ENCODE data around the gene GLCE. TPM values are rescaled to one million over a fixed set of nuclear protein-coding genes. Genes with fewer than 3 reads are reported as not detected.

GLCE gene
- total and polyA plus RNA-seq, 4 donors, result 6.8 to 26.3 (median 13.7) TPM

DNA sequence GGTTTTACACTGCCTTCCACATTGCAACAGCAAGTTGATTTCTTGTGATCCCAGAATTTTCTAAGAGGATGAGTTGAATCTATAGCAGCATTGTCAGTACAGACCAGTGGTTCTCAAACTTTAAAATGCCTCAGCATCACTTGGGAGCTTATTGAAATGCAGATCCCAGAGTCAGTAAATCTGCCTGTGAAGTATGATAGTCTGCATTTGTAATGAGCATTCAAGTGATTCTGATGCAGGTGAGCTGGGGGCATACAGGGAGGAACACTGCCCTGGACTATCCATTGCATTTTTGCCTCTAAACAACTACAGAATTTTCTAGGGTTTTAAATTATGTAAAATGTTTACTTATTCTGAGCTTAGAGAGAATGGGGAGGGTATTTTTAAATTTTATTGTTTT is 110.8 kb downstream of the GLCE start:
- Histone ChIP-seq H3K4me3 (ENCODE audit: low read depth in 1 of 3, low read length in 3 of 3) (no peak overlapping the region), H3K27ac (ENCODE audit: low read depth in 1 of 2, low read length in 2 of 2) (no peak overlapping the region), H3K36me3 (ENCODE audit: control insufficient read depth in 4 of 4, insufficient read depth in 3 of 4, low read depth in 1 of 4, low read length in 3 of 4) (peaks cover 0 to 8% (median 5%) of the 10 kb centered on the region in 4 donors), H3K27me3 (ENCODE audit: control insufficient read depth in 4 of 4, insufficient read depth in 4 of 4, low read length in 3 of 4) (no peaks in the 10 kb centered on the region), H3K9ac (ENCODE audit: low read depth in 1 of 2, low read length in 2 of 2) (no peak overlapping the region), H3K4me1 (ENCODE audit: control insufficient read depth in 4 of 4, insufficient read depth in 4 of 4, low read length in 3 of 4) (no peaks in the 10 kb centered on the region), H3K9me3 (ENCODE audit: control insufficient read depth in 4 of 4, low read length in 3 of 4) (no peaks in the 10 kb centered on the region)
- DNase-seq (ENCODE audit: low spot score), result no peak
- TF ChIP-seq, protein P1, sequence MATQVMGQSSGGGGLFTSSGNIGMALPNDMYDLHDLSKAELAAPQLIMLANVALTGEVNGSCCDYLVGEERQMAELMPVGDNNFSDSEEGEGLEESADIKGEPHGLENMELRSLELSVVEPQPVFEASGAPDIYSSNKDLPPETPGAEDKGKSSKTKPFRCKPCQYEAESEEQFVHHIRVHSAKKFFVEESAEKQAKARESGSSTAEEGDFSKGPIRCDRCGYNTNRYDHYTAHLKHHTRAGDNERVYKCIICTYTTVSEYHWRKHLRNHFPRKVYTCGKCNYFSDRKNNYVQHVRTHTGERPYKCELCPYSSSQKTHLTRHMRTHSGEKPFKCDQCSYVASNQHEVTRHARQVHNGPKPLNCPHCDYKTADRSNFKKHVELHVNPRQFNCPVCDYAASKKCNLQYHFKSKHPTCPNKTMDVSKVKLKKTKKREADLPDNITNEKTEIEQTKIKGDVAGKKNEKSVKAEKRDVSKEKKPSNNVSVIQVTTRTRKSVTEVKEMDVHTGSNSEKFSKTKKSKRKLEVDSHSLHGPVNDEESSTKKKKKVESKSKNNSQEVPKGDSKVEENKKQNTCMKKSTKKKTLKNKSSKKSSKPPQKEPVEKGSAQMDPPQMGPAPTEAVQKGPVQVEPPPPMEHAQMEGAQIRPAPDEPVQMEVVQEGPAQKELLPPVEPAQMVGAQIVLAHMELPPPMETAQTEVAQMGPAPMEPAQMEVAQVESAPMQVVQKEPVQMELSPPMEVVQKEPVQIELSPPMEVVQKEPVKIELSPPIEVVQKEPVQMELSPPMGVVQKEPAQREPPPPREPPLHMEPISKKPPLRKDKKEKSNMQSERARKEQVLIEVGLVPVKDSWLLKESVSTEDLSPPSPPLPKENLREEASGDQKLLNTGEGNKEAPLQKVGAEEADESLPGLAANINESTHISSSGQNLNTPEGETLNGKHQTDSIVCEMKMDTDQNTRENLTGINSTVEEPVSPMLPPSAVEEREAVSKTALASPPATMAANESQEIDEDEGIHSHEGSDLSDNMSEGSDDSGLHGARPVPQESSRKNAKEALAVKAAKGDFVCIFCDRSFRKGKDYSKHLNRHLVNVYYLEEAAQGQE (IDR thresholded peaks at IDR 0.05), result no peak
- TF ChIP-seq YY1 (IDR thresholded peaks at IDR 0.05), result no peak
- no peak for TF ChIP-seq RAD21 (IDR thresholded peaks at IDR 0.05)

DNA sequence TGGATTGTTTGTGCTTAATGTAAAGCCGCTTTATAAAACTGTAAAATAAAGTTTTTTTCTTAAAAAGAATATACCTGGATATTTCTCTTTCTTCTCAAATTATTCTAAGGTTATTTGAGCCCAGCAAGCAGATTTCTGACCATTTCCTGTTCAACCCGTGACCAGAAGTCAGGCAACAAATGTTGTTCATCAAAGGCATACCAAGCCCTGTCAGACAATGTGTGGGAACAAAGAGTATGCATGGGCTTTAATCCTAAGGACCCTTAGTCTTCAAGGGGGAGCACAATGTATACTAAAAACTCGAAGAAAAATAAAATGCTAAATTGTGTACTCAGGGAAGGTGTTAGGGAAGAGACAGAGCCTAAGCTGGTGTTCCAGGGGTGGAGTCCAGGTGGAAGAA is 111.7 kb downstream of the GLCE start:
- Histone ChIP-seq H3K27me3 (ENCODE audit: control insufficient read depth in 4 of 4, insufficient read depth in 4 of 4, low read length in 3 of 4) (no peaks in the 10 kb centered on the region), H3K27ac (ENCODE audit: low read depth in 1 of 2, low read length in 2 of 2) (no peak overlapping the region), H3K9ac (ENCODE audit: low read depth in 1 of 2, low read length in 2 of 2) (no peak overlapping the region), H3K9me3 (ENCODE audit: control insufficient read depth in 4 of 4, low read length in 3 of 4) (no peaks in the 10 kb centered on the region), H3K36me3 (ENCODE audit: control insufficient read depth in 4 of 4, insufficient read depth in 3 of 4, low read depth in 1 of 4, low read length in 3 of 4) (peaks cover 0 to 8% (median 5%) of the 10 kb centered on the region in 4 donors), H3K4me1 (ENCODE audit: control insufficient read depth in 4 of 4, insufficient read depth in 4 of 4, low read length in 3 of 4) (no peaks in the 10 kb centered on the region), H3K4me3 (ENCODE audit: low read depth in 1 of 3, low read length in 3 of 3) (no peak overlapping the region)
- no peak for TF ChIP-seq FOXA1 (IDR thresholded peaks at IDR 0.05)
- TF ChIP-seq, protein P2, sequence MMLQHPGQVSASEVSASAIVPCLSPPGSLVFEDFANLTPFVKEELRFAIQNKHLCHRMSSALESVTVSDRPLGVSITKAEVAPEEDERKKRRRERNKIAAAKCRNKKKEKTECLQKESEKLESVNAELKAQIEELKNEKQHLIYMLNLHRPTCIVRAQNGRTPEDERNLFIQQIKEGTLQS (IDR thresholded peaks at IDR 0.05), result no peak
- TF ChIP-seq HNF4A (conservative IDR thresholded peaks at IDR 0.05), result no peak
- TF ChIP-seq YY1 (IDR thresholded peaks at IDR 0.05), result no peak
- TF ChIP-seq RXRA (IDR thresholded peaks at IDR 0.05), result no peak
- TF ChIP-seq, protein P3, sequence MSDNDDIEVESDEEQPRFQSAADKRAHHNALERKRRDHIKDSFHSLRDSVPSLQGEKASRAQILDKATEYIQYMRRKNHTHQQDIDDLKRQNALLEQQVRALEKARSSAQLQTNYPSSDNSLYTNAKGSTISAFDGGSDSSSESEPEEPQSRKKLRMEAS (IDR thresholded peaks at IDR 0.05), result no peak
- no peak for TF ChIP-seq JUND (IDR thresholded peaks at IDR 0.05)
- TF ChIP-seq NR2F2 (IDR thresholded peaks at IDR 0.05), result no peak
- no peak for TF ChIP-seq FOXA2 (IDR thresholded peaks at IDR 0.05)
- no peak for TF ChIP-seq EGR1 (IDR thresholded peaks at IDR 0.05; ENCODE audit: low read depth in 2 of 2)
- no peak for TF ChIP-seq RAD21 (IDR thresholded peaks at IDR 0.05)
- TF ChIP-seq, protein P4, sequence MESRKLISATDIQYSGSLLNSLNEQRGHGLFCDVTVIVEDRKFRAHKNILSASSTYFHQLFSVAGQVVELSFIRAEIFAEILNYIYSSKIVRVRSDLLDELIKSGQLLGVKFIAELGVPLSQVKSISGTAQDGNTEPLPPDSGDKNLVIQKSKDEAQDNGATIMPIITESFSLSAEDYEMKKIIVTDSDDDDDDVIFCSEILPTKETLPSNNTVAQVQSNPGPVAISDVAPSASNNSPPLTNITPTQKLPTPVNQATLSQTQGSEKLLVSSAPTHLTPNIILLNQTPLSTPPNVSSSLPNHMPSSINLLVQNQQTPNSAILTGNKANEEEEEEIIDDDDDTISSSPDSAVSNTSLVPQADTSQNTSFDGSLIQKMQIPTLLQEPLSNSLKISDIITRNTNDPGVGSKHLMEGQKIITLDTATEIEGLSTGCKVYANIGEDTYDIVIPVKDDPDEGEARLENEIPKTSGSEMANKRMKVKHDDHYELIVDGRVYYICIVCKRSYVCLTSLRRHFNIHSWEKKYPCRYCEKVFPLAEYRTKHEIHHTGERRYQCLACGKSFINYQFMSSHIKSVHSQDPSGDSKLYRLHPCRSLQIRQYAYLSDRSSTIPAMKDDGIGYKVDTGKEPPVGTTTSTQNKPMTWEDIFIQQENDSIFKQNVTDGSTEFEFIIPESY (IDR thresholded peaks at IDR 0.05), result no peak
- TF ChIP-seq GABPA (IDR thresholded peaks at IDR 0.05 in 1 of 2, conservative IDR thresholded peaks at IDR 0.05 in 1 of 2), result no peak
- no peak for DNase-seq (ENCODE audit: low spot score)
- 75% methylated on average over 3 of the region's 3 CpGs for WGBS

Measured in liver (tissue), 9 donors.